ENCODE data around the gene ZC3H12A.
A peak's percentile ranks its signal among the peaks of the same experiment; 100 is the strongest.

Gene ZC3H12A

DNA sequence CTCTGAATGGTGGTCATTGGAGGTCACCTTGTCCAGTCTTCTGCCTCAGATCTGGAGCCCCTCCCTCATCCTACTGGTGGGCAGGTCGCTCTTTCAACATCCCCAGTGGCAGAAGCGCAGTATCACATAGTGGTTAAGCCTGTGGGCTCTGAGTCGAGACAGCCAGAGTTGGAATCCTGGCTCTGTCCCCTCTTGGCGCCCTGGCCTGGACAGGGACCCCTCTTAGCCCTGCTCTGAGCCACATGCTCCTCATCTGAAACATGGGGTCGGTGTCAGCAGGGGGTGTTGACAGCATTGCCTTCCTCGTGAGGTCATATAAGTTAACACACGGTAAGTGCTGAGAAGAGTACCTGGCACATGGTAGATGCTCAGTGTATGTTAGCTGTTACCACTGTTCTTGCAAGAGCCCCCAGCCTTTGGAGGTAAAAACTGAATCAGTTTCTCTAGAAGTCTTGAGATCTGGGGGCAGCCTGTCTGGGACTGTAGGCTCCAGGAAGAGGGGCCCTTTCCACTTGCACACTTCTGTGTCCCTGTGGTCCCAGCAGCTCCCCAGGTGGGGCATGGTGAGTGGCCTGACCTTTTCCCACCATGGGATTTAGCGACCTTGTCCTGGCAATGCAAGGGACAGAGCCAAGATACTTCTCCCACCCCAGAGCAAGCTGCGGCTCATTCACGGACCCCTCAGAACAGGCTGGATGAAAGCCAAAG is 6.4 kb downstream of the ZC3H12A start:
- peak overlapping the region; percentile 69 for H3K4me3 ChIP-seq (replicated peaks; ENCODE audit: insufficient read depth, low read length)
- H3K27me3 ChIP-seq (ENCODE audit: insufficient read depth, poor library complexity, severe bottlenecking): no peaks in the 10 kb centered on the region
- H3K27ac ChIP-seq (replicated peaks): peak overlapping the region; percentile 92
- TF ChIP-seq POLR2AphosphoS5 (IDR thresholded peaks at IDR 0.05; ENCODE audit: low read depth) (0 out of 2 replicates have a peak, but pooled peaks have one; percentile 24), SPI1 (IDR thresholded peaks at IDR 0.05; ENCODE audit: borderline replicate concordance, low read depth) (no peak)
- no peak for DNase-seq (ENCODE audit: low read depth in 1 of 2, low spot score in 1 of 2)

DNA sequence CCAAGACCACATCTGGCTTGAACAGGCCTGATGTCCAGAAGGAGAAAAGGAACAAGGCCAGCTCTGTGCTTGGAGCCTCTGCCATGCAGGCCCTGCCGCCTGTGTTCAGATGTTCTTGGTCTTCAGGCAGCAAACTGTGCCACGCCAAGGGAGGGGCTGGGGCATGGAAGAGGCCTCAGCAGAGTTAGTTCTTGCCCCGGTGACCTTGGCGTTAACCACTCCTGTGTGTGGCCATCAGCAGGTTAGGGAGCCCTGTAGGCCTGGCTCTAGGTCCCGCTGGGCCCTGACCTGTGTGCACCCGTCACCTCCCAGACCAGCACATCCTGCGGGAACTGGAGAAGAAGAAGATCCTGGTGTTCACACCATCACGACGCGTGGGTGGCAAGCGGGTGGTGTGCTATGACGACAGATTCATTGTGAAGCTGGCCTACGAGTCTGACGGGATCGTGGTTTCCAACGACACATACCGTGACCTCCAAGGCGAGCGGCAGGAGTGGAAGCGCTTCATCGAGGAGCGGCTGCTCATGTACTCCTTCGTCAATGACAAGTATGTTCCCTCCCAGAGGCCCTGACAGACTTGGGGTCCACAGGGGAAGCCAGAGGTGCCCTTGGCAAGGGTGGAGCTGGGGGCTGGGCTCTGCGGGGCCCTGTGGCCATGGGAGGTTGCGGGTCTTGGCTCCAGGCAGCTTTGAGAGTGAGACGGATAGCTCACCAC is 7.1 kb downstream of the ZC3H12A start:
- H3K4me3 ChIP-seq (replicated peaks; ENCODE audit: insufficient read depth, low read length): no peak overlapping the region
- peak overlapping the region; percentile 92 for H3K27ac ChIP-seq (replicated peaks)
- H3K27me3 ChIP-seq (ENCODE audit: insufficient read depth, poor library complexity, severe bottlenecking): no peaks in the 10 kb centered on the region
- peak; percentile 18; the same call in 1 of the 2 replicates for TF ChIP-seq POLR2AphosphoS5 (IDR thresholded peaks at IDR 0.05; ENCODE audit: low read depth)
- TF ChIP-seq, protein P1, sequence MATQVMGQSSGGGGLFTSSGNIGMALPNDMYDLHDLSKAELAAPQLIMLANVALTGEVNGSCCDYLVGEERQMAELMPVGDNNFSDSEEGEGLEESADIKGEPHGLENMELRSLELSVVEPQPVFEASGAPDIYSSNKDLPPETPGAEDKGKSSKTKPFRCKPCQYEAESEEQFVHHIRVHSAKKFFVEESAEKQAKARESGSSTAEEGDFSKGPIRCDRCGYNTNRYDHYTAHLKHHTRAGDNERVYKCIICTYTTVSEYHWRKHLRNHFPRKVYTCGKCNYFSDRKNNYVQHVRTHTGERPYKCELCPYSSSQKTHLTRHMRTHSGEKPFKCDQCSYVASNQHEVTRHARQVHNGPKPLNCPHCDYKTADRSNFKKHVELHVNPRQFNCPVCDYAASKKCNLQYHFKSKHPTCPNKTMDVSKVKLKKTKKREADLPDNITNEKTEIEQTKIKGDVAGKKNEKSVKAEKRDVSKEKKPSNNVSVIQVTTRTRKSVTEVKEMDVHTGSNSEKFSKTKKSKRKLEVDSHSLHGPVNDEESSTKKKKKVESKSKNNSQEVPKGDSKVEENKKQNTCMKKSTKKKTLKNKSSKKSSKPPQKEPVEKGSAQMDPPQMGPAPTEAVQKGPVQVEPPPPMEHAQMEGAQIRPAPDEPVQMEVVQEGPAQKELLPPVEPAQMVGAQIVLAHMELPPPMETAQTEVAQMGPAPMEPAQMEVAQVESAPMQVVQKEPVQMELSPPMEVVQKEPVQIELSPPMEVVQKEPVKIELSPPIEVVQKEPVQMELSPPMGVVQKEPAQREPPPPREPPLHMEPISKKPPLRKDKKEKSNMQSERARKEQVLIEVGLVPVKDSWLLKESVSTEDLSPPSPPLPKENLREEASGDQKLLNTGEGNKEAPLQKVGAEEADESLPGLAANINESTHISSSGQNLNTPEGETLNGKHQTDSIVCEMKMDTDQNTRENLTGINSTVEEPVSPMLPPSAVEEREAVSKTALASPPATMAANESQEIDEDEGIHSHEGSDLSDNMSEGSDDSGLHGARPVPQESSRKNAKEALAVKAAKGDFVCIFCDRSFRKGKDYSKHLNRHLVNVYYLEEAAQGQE (IDR thresholded peaks at IDR 0.05; ENCODE audit: insufficient replicate concordance, low read depth): no peak
- peak in 1 of 2 experiments; percentile 23 for DNase-seq (ENCODE audit: low read depth in 1 of 2, low spot score in 1 of 2)

DNA sequence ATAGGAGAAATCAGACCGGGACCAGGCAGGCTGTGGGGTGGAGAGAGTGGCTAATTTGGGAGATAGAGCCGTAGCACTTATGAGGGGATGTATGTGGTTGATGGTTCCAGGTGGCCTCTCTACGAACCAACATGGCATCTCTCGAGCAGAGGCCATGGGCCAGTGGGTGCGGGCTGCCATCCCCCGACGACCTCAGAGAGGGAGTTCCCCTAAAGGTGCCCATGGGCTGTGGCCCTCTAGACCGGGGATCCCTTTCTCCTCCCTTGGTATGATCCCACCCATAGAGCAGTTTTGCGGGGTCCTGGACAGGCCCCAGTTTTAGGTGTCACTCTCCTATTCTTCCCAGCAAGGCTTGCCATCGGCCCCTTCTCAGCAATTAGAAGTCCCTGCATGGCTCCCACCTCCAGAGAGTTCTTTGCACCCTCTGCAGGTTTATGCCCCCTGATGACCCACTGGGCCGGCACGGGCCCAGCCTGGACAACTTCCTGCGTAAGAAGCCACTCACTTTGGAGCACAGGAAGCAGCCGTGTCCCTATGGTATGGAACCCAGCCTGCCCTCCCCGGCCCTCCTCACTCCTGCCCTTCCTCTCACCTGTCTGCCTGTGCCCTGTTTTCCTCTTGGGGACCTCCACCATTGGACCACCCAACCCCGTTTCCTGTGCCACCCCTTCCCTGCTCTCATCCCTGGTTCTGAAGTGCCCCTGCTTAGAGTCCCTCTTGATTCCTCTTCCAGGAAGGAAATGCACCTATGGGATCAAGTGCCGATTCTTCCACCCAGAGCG is 7.8 kb downstream of the ZC3H12A start:
- TF ChIP-seq SPI1 (IDR thresholded peaks at IDR 0.05; ENCODE audit: borderline replicate concordance, low read depth) (no peak), GABPA (IDR thresholded peaks at IDR 0.05; ENCODE audit: low read depth) (no peak), POLR2AphosphoS5 (IDR thresholded peaks at IDR 0.05; ENCODE audit: low read depth) (no peak)
- TF ChIP-seq, protein P1 (IDR thresholded peaks at IDR 0.05; ENCODE audit: insufficient replicate concordance, low read depth): no peak
- TF ChIP-seq, protein P2, sequence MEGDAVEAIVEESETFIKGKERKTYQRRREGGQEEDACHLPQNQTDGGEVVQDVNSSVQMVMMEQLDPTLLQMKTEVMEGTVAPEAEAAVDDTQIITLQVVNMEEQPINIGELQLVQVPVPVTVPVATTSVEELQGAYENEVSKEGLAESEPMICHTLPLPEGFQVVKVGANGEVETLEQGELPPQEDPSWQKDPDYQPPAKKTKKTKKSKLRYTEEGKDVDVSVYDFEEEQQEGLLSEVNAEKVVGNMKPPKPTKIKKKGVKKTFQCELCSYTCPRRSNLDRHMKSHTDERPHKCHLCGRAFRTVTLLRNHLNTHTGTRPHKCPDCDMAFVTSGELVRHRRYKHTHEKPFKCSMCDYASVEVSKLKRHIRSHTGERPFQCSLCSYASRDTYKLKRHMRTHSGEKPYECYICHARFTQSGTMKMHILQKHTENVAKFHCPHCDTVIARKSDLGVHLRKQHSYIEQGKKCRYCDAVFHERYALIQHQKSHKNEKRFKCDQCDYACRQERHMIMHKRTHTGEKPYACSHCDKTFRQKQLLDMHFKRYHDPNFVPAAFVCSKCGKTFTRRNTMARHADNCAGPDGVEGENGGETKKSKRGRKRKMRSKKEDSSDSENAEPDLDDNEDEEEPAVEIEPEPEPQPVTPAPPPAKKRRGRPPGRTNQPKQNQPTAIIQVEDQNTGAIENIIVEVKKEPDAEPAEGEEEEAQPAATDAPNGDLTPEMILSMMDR (IDR thresholded peaks at IDR 0.05; ENCODE audit: insufficient read depth, low read length): no peak
- no peak for DNase-seq (ENCODE audit: low read depth in 1 of 2, low spot score in 1 of 2)
- Histone ChIP-seq H3K4me3 (replicated peaks; ENCODE audit: insufficient read depth, low read length) (no peak overlapping the region), H3K27ac (replicated peaks) (peak overlapping the region; percentile 92; the same call in 1 of the 2 replicates), H3K27me3 (ENCODE audit: insufficient read depth, poor library complexity, severe bottlenecking) (no peaks in the 10 kb centered on the region)

DNA sequence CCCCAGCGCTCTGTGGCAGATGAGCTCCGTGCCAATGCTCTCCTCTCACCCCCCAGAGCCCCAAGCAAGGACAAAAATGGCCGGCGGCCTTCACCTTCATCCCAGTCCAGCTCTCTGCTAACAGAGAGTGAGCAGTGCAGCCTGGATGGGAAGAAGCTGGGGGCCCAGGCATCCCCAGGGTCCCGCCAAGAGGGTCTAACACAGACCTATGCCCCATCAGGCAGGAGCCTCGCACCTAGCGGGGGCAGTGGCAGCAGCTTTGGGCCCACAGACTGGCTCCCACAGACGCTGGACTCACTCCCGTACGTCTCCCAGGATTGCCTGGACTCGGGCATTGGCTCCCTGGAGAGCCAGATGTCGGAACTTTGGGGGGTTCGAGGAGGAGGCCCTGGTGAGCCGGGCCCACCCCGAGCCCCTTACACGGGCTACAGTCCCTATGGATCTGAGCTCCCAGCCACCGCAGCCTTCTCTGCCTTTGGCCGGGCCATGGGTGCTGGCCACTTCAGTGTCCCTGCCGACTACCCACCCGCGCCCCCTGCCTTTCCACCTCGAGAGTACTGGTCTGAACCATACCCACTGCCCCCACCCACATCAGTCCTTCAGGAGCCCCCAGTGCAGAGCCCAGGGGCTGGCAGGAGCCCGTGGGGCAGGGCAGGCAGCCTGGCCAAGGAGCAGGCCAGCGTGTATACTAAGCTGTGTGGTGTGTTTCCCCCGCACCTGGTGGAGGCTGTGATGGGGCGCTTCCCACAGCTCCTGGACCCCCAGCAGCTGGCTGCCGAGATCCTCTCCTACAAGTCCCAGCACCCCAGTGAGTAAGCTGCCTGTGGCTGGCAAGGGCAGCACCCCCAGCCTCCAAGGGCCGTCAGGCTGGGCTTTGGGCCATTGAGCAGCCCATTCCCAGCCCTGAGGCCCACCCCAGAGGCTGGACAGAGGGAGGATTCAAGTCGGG is 8.7 kb downstream of the ZC3H12A start:
- TF ChIP-seq, protein P2 (IDR thresholded peaks at IDR 0.05; ENCODE audit: insufficient read depth, low read length): no peak
- TF ChIP-seq, protein P1 (IDR thresholded peaks at IDR 0.05; ENCODE audit: insufficient replicate concordance, low read depth): no peak
- TF ChIP-seq GABPA (IDR thresholded peaks at IDR 0.05; ENCODE audit: low read depth): no peak
- no peak for TF ChIP-seq SPI1 (IDR thresholded peaks at IDR 0.05; ENCODE audit: borderline replicate concordance, low read depth)
- TF ChIP-seq POLR2AphosphoS5 (IDR thresholded peaks at IDR 0.05; ENCODE audit: low read depth): no peak
- no peak overlapping the region for H3K4me3 ChIP-seq (replicated peaks; ENCODE audit: insufficient read depth, low read length)
- no peak overlapping the region for H3K27ac ChIP-seq (replicated peaks)
- no peaks in the 10 kb centered on the region for H3K27me3 ChIP-seq (ENCODE audit: insufficient read depth, poor library complexity, severe bottlenecking)
- no peak for DNase-seq (ENCODE audit: low read depth in 1 of 2, low spot score in 1 of 2)
